HG03469 (cell line): ENCODE results near the gene STAT6.

Experiments
- ATAC-seq: cut with Tn5 transposase; IDR thresholded peaks from one replicate; pipeline ENCODE4 v1.9.1; 2021; ENCODE audit warnings: mild to moderate bottlenecking, moderate library complexity, moderate number of reproducible peaks; ENCODE audit not compliant: unreplicated experiment

The STAT6 gene, protein sequence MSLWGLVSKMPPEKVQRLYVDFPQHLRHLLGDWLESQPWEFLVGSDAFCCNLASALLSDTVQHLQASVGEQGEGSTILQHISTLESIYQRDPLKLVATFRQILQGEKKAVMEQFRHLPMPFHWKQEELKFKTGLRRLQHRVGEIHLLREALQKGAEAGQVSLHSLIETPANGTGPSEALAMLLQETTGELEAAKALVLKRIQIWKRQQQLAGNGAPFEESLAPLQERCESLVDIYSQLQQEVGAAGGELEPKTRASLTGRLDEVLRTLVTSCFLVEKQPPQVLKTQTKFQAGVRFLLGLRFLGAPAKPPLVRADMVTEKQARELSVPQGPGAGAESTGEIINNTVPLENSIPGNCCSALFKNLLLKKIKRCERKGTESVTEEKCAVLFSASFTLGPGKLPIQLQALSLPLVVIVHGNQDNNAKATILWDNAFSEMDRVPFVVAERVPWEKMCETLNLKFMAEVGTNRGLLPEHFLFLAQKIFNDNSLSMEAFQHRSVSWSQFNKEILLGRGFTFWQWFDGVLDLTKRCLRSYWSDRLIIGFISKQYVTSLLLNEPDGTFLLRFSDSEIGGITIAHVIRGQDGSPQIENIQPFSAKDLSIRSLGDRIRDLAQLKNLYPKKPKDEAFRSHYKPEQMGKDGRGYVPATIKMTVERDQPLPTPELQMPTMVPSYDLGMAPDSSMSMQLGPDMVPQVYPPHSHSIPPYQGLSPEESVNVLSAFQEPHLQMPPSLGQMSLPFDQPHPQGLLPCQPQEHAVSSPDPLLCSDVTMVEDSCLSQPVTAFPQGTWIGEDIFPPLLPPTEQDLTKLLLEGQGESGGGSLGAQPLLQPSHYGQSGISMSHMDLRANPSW

DNA sequence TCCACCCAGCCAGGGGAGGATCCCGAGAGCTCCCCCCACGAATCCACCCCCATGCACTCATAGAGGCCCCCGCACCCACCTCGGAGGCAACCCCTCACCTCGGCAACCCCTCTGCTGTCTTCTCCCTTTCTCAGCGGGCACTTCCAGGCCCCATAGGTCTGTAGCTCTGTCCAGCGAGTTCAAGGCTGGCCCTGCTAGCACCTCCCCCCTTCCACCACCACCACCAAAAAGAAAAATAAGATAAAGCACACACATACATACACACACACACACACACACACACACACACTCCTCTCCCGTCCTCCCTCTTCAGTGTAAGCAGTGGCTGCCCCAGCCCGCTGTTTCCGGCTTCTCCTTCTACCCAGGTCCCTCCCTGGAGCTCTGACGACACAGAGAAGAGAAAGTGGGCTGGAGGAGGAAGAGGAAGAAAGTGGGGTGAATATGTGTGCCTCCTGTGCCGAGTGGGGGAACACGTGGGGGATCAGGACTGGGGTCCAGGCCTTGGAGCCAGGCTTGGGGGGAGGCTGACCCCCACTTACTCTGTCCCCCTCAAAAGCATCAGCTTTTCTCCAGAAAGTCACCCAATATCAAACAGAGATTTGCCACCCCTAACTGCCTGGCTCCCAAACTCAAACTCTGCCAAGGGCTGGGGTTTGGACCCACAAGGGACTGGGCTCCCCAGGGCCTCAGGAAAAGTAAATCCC lies at the start of gene STAT6:
STAT6 (minus strand) TSS at position 332 of the 704 bp plus-strand sequence. CDS start 3,084 bp downstream, outside the sequence.
- ATAC-seq: peak; percentile 59

DNA sequence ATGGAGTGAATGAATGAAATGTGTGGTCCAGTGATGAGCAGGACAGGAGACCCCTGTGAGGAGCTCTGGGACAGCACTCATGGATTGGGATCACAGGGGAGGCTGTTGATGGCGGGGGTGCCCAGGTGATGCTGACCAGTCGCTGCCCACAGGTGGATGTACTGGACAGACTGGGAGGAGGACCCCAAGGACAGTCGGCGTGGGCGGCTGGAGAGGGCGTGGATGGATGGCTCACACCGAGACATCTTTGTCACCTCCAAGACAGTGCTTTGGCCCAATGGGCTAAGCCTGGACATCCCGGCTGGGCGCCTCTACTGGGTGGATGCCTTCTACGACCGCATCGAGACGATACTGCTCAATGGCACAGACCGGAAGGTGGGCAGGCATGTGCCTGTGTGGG lies 49.6 kb upstream of the STAT6 start:
- ATAC-seq: no peak

DNA sequence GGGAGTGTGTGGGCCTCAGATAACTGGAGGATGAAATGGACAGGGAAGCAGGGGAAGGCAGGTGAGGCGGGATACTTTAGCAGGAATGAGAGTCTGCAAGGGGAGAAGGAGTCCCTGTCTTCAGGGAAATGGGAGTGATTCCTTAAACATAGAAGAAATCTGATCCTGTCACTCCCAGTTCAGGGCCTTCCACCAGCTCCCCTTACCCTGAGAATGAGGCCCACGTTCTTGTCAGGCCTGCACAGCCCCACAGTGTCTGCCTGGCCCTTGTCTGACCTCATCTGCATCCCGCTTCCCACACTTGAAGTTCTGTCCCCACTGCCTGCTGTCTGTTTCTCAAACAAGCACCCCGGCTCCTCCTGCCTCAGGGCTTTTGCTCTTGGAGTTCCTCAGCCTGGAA lies 48.9 kb upstream of the STAT6 start:
- ATAC-seq: no peak

DNA sequence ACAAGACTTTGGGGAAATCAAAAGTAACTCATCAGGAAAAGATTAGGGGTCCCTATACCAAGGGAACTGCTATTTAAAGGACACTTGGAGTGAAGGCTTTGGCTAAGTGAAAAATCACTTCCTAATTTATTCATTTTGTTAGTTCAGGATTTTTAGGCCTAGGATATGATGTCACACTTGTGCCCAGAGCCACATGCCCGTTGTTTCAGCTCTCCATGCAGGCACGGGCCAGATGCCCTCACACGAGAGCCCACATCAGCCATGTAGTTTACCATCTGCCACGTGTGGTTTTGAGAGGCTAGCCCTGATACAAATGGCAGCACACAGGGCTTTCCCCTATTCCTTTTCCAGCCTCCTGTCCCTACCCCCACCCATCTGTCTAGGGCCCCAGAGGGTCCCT lies 48.1 kb upstream of the STAT6 start:
- ATAC-seq: no peak

DNA sequence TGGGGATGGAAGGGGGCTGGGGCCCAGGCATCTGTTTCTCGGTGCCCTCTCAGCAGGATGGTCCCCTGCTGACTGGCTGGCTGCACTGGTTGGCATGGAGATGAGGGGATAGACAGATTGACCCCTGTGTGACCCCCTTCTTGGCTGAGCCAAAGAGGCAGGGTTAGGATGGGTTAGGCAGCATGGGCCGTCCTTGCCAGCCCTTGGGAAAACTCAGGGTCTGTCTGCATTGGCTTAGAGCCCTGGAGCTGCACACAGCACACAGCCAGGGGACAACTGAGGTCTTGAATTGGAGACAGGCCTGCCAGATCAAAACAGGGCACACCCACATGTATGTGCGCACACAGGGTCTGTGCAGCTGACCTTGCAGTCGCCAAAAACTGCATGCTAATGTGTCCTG lies 47.5 kb upstream of the STAT6 start:
- ATAC-seq: no peak

DNA sequence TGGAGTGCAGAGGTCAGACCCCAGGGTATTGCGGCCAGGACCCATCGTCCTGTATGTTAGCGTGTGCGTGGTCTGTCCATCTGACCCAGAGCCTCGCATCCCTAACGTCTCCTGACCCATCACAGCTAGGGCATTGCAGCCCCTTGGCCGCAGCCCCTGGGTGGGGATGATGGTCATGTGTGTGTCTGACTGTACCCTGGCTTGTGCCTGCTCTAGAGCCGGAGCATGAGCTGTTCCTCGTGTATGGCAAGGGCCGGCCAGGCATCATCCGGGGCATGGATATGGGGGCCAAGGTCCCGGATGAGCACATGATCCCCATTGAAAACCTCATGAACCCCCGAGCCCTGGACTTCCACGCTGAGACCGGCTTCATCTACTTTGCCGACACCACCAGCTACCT lies 47.0 kb upstream of the STAT6 start:
- ATAC-seq: no peak

DNA sequence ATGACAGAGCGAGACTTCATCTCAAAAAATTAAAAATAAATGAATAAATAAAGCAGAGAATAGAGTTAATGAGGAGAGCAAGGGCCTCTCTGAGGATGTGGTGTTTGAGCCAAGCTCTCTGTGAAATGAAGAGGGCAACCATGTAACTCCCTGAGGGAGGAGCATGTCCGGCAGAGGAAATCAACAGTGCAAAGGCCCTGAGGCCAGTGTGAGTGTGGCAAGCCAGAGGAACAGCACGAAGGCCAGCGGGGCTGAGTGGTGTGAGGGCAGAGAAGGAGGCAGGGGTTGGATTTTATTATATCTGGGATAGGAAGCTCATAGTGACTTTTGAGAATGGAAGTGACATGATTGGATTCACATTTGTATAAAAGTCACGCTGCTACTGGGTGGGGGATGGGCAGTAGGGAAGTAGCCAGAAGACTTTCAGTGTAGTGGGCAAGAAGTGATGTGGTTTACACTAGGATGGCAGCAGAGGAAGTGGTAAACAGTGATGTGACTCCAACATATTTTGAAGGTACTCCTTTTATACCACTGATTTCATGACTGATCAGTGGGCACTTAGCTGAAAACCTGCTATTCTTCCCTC lies 46.5 kb upstream of the STAT6 start:
- no peak for ATAC-seq

DNA sequence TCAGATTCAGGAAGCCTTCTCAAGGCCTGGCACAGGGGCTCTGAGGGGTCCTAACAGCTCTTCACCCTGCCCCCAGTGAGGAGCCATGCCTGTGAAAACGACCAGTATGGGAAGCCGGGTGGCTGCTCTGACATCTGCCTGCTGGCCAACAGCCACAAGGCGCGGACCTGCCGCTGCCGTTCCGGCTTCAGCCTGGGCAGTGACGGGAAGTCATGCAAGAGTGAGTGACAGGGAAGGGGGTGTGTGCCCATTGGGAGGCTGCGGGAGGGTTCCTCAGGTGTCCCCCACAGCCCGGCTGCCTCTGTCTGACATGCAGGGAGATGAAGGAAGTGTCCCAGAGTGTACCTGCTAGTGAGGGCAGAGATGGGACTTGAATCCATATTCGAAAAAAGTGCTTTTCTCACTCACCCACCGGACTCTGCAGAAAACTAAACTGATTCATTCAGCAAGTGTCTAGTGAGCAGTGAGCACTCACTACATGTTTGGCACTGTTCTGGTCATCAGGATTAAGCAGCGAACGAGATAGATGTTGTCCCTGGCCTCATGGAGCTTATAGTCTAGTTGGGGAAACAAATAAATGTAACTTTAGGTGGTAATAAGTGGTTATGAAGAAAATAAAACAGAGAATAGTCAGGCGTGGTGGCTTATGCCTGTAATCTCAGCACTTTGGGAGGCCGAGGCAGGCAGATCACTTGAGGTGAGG lies 45.7 kb upstream of the STAT6 start:
- ATAC-seq: no peak

DNA sequence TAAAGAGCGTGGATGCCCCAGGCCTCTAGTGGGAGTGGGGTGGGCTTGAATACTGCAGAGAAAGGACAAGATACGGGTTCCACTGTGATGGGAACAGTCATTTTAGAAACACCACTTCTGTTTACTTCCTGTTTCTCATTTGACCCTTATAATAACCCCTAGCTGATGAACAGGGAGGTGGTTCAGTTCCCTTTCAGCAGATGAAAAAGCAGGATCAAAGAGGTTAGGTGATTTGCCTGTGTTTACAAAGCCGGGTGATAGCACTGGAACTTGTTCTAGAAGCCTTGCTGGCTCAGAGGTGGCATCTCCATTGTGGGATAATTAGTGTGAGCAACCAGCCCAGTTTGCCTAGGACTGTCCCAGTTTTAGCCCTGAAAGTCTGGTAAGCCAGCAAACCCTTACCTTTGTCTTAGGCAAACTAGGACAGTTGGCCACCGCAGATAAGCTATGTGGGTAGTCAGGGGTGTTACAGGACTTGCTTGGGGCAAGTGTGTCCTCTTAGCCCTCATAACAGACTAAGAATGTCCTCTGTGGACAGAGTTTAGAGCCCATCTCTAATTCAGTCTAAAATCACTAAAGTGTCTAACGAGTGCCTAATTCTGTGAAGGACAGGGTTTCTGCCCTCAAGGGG lies 43.8 kb upstream of the STAT6 start:
- ATAC-seq: no peak

DNA sequence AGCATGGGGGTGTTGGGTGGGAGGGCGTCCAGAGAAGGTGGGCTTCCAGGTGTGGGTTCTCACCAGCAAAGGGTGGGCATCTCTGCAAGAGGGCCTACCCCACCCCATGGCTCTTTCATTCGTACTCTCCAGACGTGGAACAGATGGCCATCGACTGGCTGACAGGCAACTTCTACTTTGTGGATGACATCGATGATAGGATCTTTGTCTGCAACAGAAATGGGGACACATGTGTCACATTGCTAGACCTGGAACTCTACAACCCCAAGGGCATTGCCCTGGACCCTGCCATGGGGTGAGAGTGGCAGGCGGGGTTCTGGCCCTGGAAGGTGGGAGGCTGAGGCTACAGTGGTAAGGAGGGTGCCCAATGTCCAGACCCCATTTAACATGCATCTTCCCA lies 42.9 kb upstream of the STAT6 start:
- no peak for ATAC-seq

DNA sequence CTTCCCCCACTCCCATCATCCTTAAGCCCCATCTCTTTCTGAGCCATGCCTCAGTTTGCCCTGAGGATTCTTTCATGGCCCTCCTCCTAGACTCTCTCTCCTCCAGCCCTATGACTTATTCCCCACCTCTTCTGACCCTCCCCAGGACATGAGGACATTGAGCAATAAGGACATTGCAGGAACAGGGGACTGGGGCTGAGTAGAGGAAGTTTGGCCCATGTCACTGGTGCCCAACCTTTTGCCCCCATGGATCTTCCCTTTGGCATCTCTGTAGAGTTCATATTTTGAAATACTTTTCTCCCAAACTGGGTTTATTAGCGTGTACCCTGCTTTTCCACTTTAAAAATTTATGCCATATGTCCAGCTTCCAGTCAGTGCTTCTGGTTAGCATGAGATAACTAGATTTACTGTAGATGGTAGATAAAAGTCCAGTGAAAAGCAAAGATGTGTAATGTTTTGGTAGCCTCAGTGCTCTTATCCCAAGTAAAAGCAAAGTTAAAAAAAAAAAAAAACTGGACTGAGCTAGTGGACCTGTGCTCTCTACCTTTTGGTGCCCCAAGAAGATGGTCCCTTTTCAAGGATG lies 42.3 kb upstream of the STAT6 start:
- no peak for ATAC-seq

DNA sequence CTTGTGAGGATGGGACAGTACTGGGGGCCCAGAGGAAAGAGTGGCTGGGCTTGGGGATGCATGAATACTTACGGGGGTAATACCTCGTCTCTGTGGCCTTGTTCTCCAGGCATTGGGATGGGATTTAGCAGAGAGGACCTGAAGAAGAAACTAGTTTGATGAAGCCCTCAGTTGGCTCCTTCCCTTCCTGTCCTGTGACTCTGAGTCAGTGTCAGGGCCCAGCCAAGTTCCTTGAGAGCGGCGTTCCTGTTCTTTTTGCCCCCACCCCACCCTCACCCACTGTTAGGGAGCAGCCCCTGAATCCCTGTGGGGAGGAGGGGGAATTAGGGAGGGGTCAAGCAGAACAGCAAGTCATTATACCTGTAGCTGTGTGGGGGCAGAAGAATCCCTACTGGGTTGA lies 41.5 kb upstream of the STAT6 start:
- no peak for ATAC-seq

DNA sequence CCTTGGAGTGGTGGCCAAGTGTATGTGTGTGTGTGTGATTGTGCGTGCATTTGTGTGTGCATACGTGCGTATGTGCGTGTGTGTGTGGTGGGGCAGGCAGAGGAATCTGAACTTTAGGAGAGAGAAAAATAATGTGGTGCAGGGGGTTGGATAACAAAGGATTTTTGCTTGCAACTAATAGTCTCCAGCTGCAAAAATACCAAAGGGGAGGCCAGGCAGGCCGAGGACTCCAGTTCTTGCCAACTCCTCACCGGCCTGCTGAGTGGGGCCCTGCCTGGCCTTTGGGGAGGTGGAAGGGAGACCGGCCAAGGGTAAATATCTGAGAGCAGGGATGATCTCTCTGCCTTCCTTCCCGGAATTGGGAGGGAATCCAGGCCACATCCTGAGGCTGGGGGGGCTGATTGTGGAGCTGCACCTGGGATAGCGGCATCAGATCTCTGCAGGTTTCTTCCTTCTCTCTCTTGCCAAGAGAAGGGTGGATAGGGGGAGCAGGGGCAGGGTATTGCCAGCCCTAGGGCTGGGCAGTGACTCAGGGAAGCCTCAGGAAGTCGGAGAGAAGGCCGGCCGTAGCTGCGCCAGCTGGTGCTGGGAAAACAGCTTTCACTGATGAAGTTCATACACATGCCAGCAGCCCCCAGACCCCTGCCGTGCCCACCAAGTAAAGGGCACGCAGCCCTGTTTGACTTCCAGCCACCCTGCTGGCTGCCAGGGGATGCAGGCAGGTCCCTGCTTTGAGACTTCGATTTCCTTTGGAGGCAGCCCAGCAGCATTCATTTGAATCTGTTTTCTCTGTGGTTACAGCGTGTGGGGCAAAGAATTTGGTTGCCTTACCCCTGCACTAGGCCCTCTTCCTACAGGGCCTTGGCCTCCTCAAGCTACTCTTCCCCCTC lies 40.8 kb upstream of the STAT6 start:
- no peak for ATAC-seq

DNA sequence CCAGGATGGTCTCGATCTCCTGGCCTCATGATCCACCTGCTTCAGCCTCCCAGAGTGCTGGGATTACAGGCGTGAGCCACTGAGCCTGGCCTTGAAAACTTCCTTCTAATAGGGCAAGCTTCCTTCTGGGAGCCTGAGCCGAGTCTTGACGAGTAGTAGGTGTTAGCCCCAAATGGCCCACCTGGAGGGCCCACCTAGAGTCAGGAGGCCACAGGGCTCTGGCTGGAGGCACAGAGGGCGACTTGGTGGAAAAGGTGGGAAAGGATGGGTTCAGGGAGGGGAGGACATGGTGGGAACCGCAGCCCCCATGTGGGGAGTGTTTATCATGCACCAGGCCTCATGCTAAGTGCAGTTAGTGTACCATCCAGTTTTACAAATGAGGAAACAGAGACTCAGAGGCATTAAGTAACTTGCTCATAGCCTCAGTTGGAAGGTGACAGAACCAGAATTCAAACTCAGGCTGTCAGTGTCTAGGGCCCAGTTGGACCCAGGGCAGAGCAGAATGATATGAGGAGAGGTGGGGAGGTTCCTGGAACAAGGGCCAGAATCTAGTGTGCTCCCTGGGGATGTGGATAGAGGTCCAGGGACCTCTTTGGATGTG lies 39.3 kb upstream of the STAT6 start:
- ATAC-seq: no peak

DNA sequence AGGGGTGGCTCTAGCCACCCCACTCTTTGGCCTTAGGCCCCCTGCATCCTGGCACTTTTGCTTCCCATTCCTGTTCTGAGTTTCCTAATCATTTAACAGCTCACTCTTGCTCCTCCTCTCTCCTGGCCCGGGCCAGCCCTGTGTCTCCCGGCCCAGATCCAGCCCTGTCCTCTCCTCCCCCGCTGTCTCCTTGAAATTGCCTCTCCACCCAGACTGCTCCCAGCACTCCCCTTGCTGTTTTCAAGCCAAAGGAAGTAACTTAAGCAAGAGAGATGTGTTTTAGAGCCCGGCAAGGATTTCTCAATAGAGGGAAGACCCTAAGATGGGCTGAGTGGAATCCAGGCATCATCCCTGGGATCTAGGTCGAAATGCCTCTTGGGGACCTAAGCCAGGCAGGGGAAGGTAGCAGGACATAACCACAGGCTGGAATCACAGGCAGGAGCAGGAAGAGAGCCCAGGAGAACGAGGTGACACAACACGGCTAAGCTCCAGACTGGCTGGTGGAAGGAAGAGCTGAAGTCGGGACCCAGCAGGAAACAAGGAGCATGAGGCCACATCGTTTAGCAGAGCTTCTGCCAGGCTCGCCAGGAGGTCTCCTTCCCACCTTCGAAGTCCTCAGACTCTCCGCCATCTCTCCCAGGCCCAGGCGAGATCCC lies 38.2 kb upstream of the STAT6 start:
- no peak for ATAC-seq

DNA sequence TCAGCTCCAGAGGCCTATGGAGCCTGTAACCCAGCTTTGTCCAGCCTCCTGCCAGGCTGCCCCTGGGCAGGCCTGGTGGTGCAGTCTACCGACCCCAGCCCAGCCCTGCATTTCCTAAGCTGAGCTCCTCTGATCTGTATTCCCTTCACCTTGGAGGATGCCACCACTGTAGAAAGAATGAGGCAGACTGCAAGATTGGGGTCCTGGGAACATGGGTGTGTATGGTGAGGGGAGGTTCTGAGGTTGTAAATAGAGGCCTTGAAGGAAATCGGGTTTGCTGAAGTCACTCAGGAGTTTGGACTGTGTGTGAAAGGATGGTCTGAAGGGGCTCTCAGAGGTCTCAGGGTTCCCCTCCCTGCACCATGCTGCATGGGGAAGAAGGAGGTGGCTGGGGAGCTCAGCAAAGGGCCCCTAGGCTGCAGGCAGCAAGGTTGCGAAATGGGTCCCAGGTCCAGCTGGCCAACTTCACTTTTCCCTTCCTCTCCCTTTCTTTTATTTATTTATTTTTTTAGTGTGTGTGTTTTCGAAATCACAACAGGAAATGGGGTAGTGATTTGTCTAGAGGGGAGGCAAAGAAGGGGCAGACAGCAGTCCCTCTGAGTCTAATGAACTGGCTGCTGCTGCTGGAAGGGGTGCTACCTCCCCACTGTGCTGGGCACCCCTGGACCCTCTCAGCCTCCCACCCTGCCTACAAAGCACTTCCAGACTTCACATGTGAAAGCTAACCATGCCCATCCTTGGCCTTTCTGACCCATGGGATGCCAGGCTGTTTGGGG lies 37.5 kb upstream of the STAT6 start:
- ATAC-seq: no peak
